ENCODE measurements around the gene VCP. TPM values are rescaled to one million over a fixed set of nuclear protein-coding genes. Genes with fewer than 3 reads are reported as not detected.

Gene VCP
- total RNA-seq, 1 experiment from 2014 or later = 156 TPM

GRCh38 chr9:35102769-35103659, 30.6 kb upstream of the VCP start, which contains the start of gene STOML2:
TSS of gene STOML2 (minus strand) at chr9:35103131. CDS start at chr9:35103094, 37 bp downstream.
- no peaks in the 10 kb centered on the region for H3K27me3 Mint-ChIP-seq (ENCODE audit: insufficient read depth, unreplicated experiment)
- ChIA-PET CTCF (interaction anchor here (0.5 to 1.3 kb wide), 8 partner anchors 9 to 529 kb away, joined by 3 to 4 read pairs (median 3); no protein-coding TSS in a partner anchor), POLR2A (interaction anchor here (0.6 to 8.0 kb wide), 16 partner anchors 10 to 647 kb away, joined by 3 to 97 read pairs (median 4); partner anchors contain the start of genes ATOSB, CCDC107, FANCG and GALT)
- peak within 1 kb of the TSS; percentile 99 for H3K27ac Mint-ChIP-seq (ENCODE audit: low read depth, unreplicated experiment)
- no peaks in the 10 kb centered on the region for H3K9me3 Mint-ChIP-seq (ENCODE audit: unreplicated experiment)
- no peak for TF ChIP-seq CTCF (IDR thresholded peaks at IDR 0.05; ENCODE audit: unreplicated experiment)
- H3K4me3 Mint-ChIP-seq (ENCODE audit: unreplicated experiment) = peak within 1 kb of the TSS; percentile 99
- BruUV-seq (replicated peaks) = TSS peak; percentile 61
- intact Hi-C loops (cut with micrococcal nuclease) = loop anchor here (1.0 kb wide), 1 partner anchor 111 kb away; no protein-coding TSS in a partner anchor
- H3K36me3 Mint-ChIP-seq (ENCODE audit: insufficient read depth, unreplicated experiment) = peaks cover 67% of the 10 kb centered on the region
- peaks cover 19% of the 10 kb centered on the region for H3K4me1 Mint-ChIP-seq (ENCODE audit: insufficient read depth, unreplicated experiment)
- DNase-seq (ENCODE audit: unreplicated experiment) = peak; percentile 95

DNA sequence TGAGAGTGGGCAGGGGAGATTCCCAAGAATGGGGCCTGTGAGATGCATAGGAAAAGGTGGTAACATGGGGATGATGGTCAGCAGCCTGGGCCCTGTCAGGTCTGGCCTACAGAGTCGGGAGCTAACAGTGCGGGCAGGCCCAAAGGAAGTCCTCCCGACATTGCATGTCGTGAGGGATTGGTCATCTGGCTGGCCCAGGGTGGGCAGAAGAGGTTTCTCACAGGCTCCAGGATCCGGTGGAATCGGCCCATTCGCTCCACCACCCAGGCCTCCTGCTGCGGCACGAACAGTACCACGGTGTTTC, 30.0 kb upstream of the VCP start:
- Mint-ChIP-seq H3K4me3 (ENCODE audit: unreplicated experiment) (peak overlapping the region; percentile 99), H3K9me3 (ENCODE audit: unreplicated experiment) (no peaks in the 10 kb centered on the region), H3K4me1 (ENCODE audit: insufficient read depth, unreplicated experiment) (peaks cover 19% of the 10 kb centered on the region), H3K27me3 (ENCODE audit: insufficient read depth, unreplicated experiment) (no peaks in the 10 kb centered on the region), H3K36me3 (ENCODE audit: insufficient read depth, unreplicated experiment) (peaks cover 63% of the 10 kb centered on the region), H3K27ac (ENCODE audit: low read depth, unreplicated experiment) (peak overlapping the region; percentile 99)
- POLR2A ChIA-PET = interaction anchor here (0.6 to 8.0 kb wide), 10 partner anchors 10 to 456 kb away, joined by 3 to 97 read pairs (median 4); partner anchors contain the start of genes ATOSB, FANCG, GALT and RUSC2
- TF ChIP-seq CTCF (IDR thresholded peaks at IDR 0.05; ENCODE audit: unreplicated experiment) = no peak
- DNase-seq (ENCODE audit: unreplicated experiment) = no peak
- CTCF ChIA-PET = interaction anchor here (0.6 to 0.9 kb wide), 3 partner anchors 203 to 374 kb away, joined by 3 to 4 read pairs (median 4); no protein-coding TSS in a partner anchor
- intact Hi-C loops (cut with micrococcal nuclease) = no loop called here
- no TSS peak for BruUV-seq (replicated peaks)

GRCh38 chr9:35097573-35097972, 25.1 kb upstream of the VCP start:
- ChIA-PET CTCF (interaction anchor here (0.7 to 4.3 kb wide), 6 partner anchors 11 to 688 kb away, joined by 3 to 29 read pairs (median 6); no protein-coding TSS in a partner anchor), POLR2A (interaction anchor here (1.1 to 7.0 kb wide), 4 partner anchors 18 to 451 kb away, joined by 3 to 85 read pairs (median 26); partner anchors contain the start of genes FANCG, GALT and VCP)
- intact Hi-C loops (cut with micrococcal nuclease) = loop anchor here (2.0 kb wide), 2 partner anchors 13 to 25 kb away; partner anchors contain the start of gene VCP
- H3K4me1 Mint-ChIP-seq (ENCODE audit: insufficient read depth, unreplicated experiment) = peaks cover 21% of the 10 kb centered on the region
- no TSS peak for BruUV-seq (replicated peaks)
- no peak overlapping the region for H3K27ac Mint-ChIP-seq (ENCODE audit: low read depth, unreplicated experiment)
- no peak overlapping the region for H3K4me3 Mint-ChIP-seq (ENCODE audit: unreplicated experiment)
- H3K36me3 Mint-ChIP-seq (ENCODE audit: insufficient read depth, unreplicated experiment) = peaks cover 32% of the 10 kb centered on the region
- TF ChIP-seq CTCF (IDR thresholded peaks at IDR 0.05; ENCODE audit: unreplicated experiment) = no peak
- H3K27me3 Mint-ChIP-seq (ENCODE audit: insufficient read depth, unreplicated experiment) = no peaks in the 10 kb centered on the region
- no peaks in the 10 kb centered on the region for H3K9me3 Mint-ChIP-seq (ENCODE audit: unreplicated experiment)
- no peak for DNase-seq (ENCODE audit: unreplicated experiment)
